Measurements from ENCODE around the gene GTSF1L.

DNA sequence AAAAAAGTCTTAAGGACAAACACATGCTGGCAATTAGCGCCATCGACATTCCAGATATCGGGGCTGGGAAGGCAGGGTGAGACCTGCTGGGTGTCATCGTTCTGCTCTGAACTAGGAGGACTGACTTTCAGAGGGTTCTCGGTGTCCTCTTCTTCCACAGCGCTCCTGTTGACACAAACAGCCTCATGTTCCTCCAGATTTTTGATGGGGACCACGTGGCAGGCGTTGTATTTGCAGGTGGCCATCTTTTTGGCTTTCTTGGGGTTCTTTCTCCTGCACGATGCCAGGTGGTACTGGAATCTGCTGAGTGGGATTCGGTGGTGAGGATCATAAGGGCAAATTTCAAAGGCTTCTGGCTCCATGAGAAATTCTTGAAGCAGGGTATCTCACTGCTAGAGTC lies 469 bp downstream of the GTSF1L start:
- no peak for TF ChIP-seq ZNF668 (CRISPR knock-in tag; IDR thresholded peaks at IDR 0.05)
- no peak for TF ChIP-seq ZFX (CRISPR knock-in tag; IDR thresholded peaks at IDR 0.05)
